ENCODE measurements around the gene CCL21.

DNA sequence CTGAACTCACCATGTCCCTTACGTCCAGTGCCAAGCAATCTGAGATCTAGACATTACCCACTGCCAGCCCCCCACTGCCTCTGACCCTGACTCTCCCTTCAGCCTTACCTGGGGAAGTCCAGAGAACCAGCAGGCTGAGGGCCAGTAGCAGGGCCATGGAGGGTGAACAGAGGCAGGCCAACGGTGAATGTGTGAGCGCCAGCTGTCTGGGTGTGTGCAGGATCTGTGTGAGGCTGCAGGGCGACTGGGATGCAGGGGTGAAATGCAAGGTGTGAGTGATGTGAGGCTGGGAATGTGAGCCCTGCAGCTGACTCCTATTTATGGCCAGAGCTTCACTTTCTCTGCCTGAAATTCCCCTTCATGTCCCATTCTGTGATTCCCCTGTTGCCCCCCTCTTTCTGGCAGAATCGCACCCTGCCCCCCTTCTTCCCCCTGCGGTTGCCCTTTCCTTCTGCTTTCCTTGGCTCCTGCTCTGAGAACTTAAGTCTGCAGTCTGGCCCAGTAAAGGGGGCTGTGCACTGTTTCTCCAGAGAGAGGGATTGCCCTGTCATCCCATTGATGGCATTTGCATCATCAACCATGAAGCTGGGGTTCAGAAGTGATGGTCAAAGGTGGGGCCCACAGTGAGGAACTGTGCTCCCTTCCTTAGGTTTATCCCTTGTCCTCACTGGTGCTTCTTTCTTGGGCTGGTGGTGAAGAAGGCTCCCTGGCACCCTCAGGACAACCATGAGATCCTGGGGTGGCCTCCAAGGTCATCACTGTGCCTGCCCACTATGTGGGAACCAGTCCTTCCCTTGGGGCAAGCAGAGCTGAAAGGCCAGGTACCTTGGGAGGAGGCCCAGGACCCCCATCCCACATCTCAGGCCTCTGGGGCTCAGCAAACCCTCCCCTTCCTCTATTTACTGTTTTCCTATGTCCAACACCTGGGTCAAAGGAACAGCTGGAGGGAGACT, 18.7 kb downstream of the CCL21 start, which contains the start of gene CCL19:
- TF ChIP-seq, protein P1, sequence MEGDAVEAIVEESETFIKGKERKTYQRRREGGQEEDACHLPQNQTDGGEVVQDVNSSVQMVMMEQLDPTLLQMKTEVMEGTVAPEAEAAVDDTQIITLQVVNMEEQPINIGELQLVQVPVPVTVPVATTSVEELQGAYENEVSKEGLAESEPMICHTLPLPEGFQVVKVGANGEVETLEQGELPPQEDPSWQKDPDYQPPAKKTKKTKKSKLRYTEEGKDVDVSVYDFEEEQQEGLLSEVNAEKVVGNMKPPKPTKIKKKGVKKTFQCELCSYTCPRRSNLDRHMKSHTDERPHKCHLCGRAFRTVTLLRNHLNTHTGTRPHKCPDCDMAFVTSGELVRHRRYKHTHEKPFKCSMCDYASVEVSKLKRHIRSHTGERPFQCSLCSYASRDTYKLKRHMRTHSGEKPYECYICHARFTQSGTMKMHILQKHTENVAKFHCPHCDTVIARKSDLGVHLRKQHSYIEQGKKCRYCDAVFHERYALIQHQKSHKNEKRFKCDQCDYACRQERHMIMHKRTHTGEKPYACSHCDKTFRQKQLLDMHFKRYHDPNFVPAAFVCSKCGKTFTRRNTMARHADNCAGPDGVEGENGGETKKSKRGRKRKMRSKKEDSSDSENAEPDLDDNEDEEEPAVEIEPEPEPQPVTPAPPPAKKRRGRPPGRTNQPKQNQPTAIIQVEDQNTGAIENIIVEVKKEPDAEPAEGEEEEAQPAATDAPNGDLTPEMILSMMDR (IDR thresholded peaks at IDR 0.05 in 4 of 5, conservative IDR thresholded peaks at IDR 0.05 in 1 of 5), result no peak
- TF ChIP-seq POLR2A (IDR thresholded peaks at IDR 0.05), result no peak
